ENCODE data around the gene ABCD1.

ABCD1 gene

GRCh38 chrX:153779891-153780677 is 55.4 kb downstream of the ABCD1 start:
- no peak for DNase-seq
- TF ChIP-seq CTCF (IDR thresholded peaks at IDR 0.05): no peak
- H3K4me1 ChIP-seq: peaks cover 0 to 24% (median 14%) of the 10 kb centered on the region in 4 donors
- peak overlapping the region; percentile 78 to 81 for H3K27ac ChIP-seq
- no peaks in the 10 kb centered on the region for H3K9me3 ChIP-seq
- intact Hi-C loops (cut with DNase I; ENCODE audit: low total_unique reads): no loop called here
- H3K36me3 ChIP-seq: peaks cover 0 to 18% (median 5%) of the 10 kb centered on the region in 3 donors
- H3K27me3 ChIP-seq: no peaks in the 10 kb centered on the region
- H3K4me3 ChIP-seq: peak overlapping the region; percentile 36 to 43

- Histone ChIP-seq H3K27me3 (no peaks in the 10 kb centered on the region), H3K4me3 (peak within 1 kb of the TSS; percentile 36 to 43), H3K4me1 (peaks cover 0 to 24% (median 14%) of the 10 kb centered on the region in 4 donors), H3K27ac (peak within 1 kb of the TSS; percentile 78 to 81), H3K9me3 (no peaks in the 10 kb centered on the region), H3K36me3 (peaks cover 0 to 20% (median 13%) of the 10 kb centered on the region in 3 donors)
- DNase-seq: peak in 1 of 2 donors; percentile 71
- intact Hi-C loops (cut with DNase I; ENCODE audit: low total_unique reads): no loop called here
- no peak for TF ChIP-seq CTCF (IDR thresholded peaks at IDR 0.05)
Measured at GRCh38 chrX:153780678-153781427, 56.2 kb downstream of the ABCD1 start, which contains the start of gene SRPK3. SRPK3 (plus strand) TSS chrX:153781041; CDS start chrX:153781087, 46 bp downstream.

- Histone ChIP-seq H3K27me3 (no peaks in the 10 kb centered on the region), H3K4me3 (peak overlapping the region; percentile 36 to 43), H3K36me3 (peaks cover 0 to 24% (median 18%) of the 10 kb centered on the region in 3 donors), H3K27ac (peak overlapping the region; percentile 78 to 81), H3K9me3 (no peaks in the 10 kb centered on the region), H3K4me1 (peaks cover 0 to 24% (median 14%) of the 10 kb centered on the region in 4 donors)
- DNase-seq: no peak
- intact Hi-C loops (cut with DNase I; ENCODE audit: low total_unique reads): no loop called here
- no peak for TF ChIP-seq CTCF (IDR thresholded peaks at IDR 0.05)
Measured at GRCh38 chrX:153781428-153782047, 56.9 kb downstream of the ABCD1 start.

- no peaks in the 10 kb centered on the region for H3K9me3 ChIP-seq
- peak overlapping the region; percentile 78 to 81 for H3K27ac ChIP-seq
- H3K4me1 ChIP-seq: peaks cover 0 to 24% (median 14%) of the 10 kb centered on the region in 4 donors
- no peak overlapping the region for H3K4me3 ChIP-seq
- DNase-seq: no peak
- intact Hi-C loops (cut with DNase I; ENCODE audit: low total_unique reads): no loop called here
- TF ChIP-seq CTCF (IDR thresholded peaks at IDR 0.05): no peak
- H3K27me3 ChIP-seq: no peaks in the 10 kb centered on the region
- peaks cover 0 to 32% (median 26%) of the 10 kb centered on the region in 3 donors for H3K36me3 ChIP-seq
Measured at GRCh38 chrX:153782313-153782712, 57.7 kb downstream of the ABCD1 start.

- intact Hi-C loops (cut with DNase I; ENCODE audit: low total_unique reads): no loop called here
- H3K27ac ChIP-seq: no peak overlapping the region
- peaks cover 0 to 37% (median 32%) of the 10 kb centered on the region in 3 donors for H3K36me3 ChIP-seq
- H3K4me1 ChIP-seq: peaks cover 0 to 24% (median 14%) of the 10 kb centered on the region in 4 donors
- no peaks in the 10 kb centered on the region for H3K27me3 ChIP-seq
- TF ChIP-seq CTCF (IDR thresholded peaks at IDR 0.05): no peak
- H3K9me3 ChIP-seq: no peaks in the 10 kb centered on the region
- DNase-seq: no peak
- H3K4me3 ChIP-seq: no peak overlapping the region
Measured at GRCh38 chrX:153782871-153783270, 58.2 kb downstream of the ABCD1 start.
